WTC11 (cell line): ENCODE data around the gene OR10R2. TPM values are rescaled to one million over a fixed set of nuclear protein-coding genes. Genes with fewer than 3 reads are reported as not detected.

Experiments used
- ATAC-seq: fragments of 200-7000 bp; cut with Tn5 transposase; 2 replicates; pipeline ENCODE4 v1.10.0; 2021; ENCODE audit warnings: mild to moderate bottlenecking, moderate library complexity
- Bru-seq: library from RNA; stranded (reverse); fragments of 400-500 nt; gene quantifications from one replicate; lab custom pipeline; 2021; lab: Mats Ljungman, UMichigan
- CTCF ChIA-PET: fragments of 300-600 bp; sonication (Branson Sonifier 250); formaldehyde crosslinking; loops from one replicate; lab custom pipeline; 2021; ENCODE audit warnings: antibody characterized with exemption; lab: Charles Lee
- POLR2A ChIA-PET: fragments of 350-600 bp; sonication (Branson Sonifier 250); formaldehyde crosslinking; loops from one replicate; lab custom pipeline; 2021; ENCODE audit warnings: antibody characterized with exemption; lab: Charles Lee
- DNase-seq: peaks from one replicate; pipeline ENCODE4 v3.0.0; 2021; ENCODE audit warnings: low spot score
- H3K27ac Mint-ChIP-seq: 2 replicates; pipeline ENCODE4 v1.8.0; 2021; ENCODE audit warnings: mixed read lengths
- H3K27me3 Mint-ChIP-seq: 2 replicates; pipeline ENCODE4 v1.8.0; 2021; ENCODE audit warnings: low read depth, mild to moderate bottlenecking, moderate library complexity, mixed read lengths
- H3K36me3 Mint-ChIP-seq: 2 replicates; pipeline ENCODE4 v1.8.0; 2021; ENCODE audit warnings: mixed read lengths
- H3K4me1 Mint-ChIP-seq: 2 replicates; pipeline ENCODE4 v1.8.0; 2022; ENCODE audit warnings: mixed read lengths
- H3K4me3 Mint-ChIP-seq: 2 replicates; pipeline ENCODE4 v1.8.0; 2021; ENCODE audit warnings: mild to moderate bottlenecking, moderate library complexity, mixed read lengths
- H3K9me3 Mint-ChIP-seq: 2 replicates; pipeline ENCODE4 v1.8.0; 2021; ENCODE audit warnings: mixed read lengths
- CREB1 ChIP-seq: sonication (generic); formaldehyde crosslinking; IDR thresholded peaks from 2 replicates; pipeline ENCODE4 v1.8.0; 2023; ENCODE audit warnings: mild to moderate bottlenecking, missing genetic modification reagents
- ESRRA ChIP-seq: sonication (generic); formaldehyde crosslinking; IDR thresholded peaks from 2 replicates; pipeline ENCODE4 v1.8.1; 2022; ENCODE audit warnings: mild to moderate bottlenecking, missing genetic modification reagents, borderline replicate concordance
- FOXJ3 ChIP-seq: sonication (generic); formaldehyde crosslinking; IDR thresholded peaks from 2 replicates; pipeline ENCODE4 v1.9.0; 2021; ENCODE audit warnings: missing genetic modification reagents, mild to moderate bottlenecking, borderline replicate concordance
- FOXK1 ChIP-seq: sonication (generic); formaldehyde crosslinking; IDR thresholded peaks from 2 replicates; pipeline ENCODE4 v1.8.0; 2022; ENCODE audit warnings: mild to moderate bottlenecking, moderate library complexity, missing genetic modification reagents
- GRHL2 ChIP-seq: fragments of 250-450 bp; sonication (Bioruptor Pico); IDR thresholded peaks from 2 replicates; pipeline ENCODE4 v1.8.0; 2022; ENCODE audit warnings: mild to moderate bottlenecking, moderate library complexity; ENCODE audit not compliant: insufficient replicate concordance, severe bottlenecking
- HMGA2 ChIP-seq: fragments of 250-450 bp; sonication (Bioruptor Pico); IDR thresholded peaks from 2 replicates; pipeline ENCODE4 v1.4.0; 2021; ENCODE audit warnings: mild to moderate bottlenecking, moderate library complexity
- IRF2 ChIP-seq: sonication (generic); formaldehyde crosslinking; IDR thresholded peaks from 2 replicates; pipeline ENCODE4 v1.8.0; 2022; ENCODE audit warnings: low read depth, missing genetic modification reagents, borderline replicate concordance
- MYBL2 ChIP-seq: sonication (generic); formaldehyde crosslinking; IDR thresholded peaks from 2 replicates; pipeline ENCODE4 v1.8.1; 2023; ENCODE audit warnings: mild to moderate bottlenecking, moderate library complexity, missing genetic modification reagents
- NR2C2 ChIP-seq: sonication (generic); formaldehyde crosslinking; IDR thresholded peaks from 2 replicates; pipeline ENCODE4 v1.8.0; 2022; ENCODE audit warnings: mild to moderate bottlenecking, missing genetic modification reagents
- SP1 ChIP-seq: sonication (generic); formaldehyde crosslinking; conservative IDR thresholded peaks from 2 replicates; pipeline ENCODE4 v1.8.1; 2022; ENCODE audit warnings: missing genetic modification reagents
- TEAD1 ChIP-seq: sonication (generic); formaldehyde crosslinking; IDR thresholded peaks from 2 replicates; pipeline ENCODE4 v1.8.0; 2022; ENCODE audit warnings: mild to moderate bottlenecking, missing genetic modification reagents
- TP53 ChIP-seq: sonication (generic); formaldehyde crosslinking; IDR thresholded peaks from 2 replicates; pipeline ENCODE4 v1.8.1; 2023; ENCODE audit warnings: mild to moderate bottlenecking, missing genetic modification reagents
- long read RNA-seq, 3 experiments: library from RNA in 1 of 3; library from capped mRNA in 1 of 3; library from polyadenylated mRNA in 1 of 3; unstranded in 2 of 3; stranded (forward) in 1 of 3; transcript quantifications; one replicate each; pipeline ENCODE4 v2.0.0, GENCODE V29; 2021
- total RNA-seq: library from RNA; stranded (reverse); gene quantifications from 3 replicates; pipeline ENCODE4 v1.2.3, GENCODE V29; 2021
- TF ChIP-seq, protein P1 (sequence below): fragments of 250-450 bp; sonication (Bioruptor Pico); IDR thresholded peaks from 2 replicates; pipeline ENCODE4 v1.9.0; 2021; ENCODE audit warnings: moderate library complexity, mild to moderate bottlenecking, inconsistent platforms, borderline replicate concordance
- TF ChIP-seq, protein P2 (sequence below): sonication (generic); formaldehyde crosslinking; IDR thresholded peaks from 2 replicates; pipeline ENCODE4 v1.8.1; 2023; ENCODE audit warnings: mild to moderate bottlenecking, missing genetic modification reagents, moderate library complexity
- TF ChIP-seq, protein P3 (sequence below): fragments of 250-450 bp; sonication (Bioruptor Pico); IDR thresholded peaks from 2 replicates; pipeline ENCODE4 v1.9.0; 2021; ENCODE audit warnings: mild to moderate bottlenecking
- TF ChIP-seq, protein P4 (sequence below): sonication (generic); formaldehyde crosslinking; IDR thresholded peaks from 2 replicates; pipeline ENCODE4 v1.8.0; 2022; ENCODE audit warnings: missing genetic modification reagents
- TF ChIP-seq, protein P5 (sequence below): sonication (generic); formaldehyde crosslinking; IDR thresholded peaks from 2 replicates; pipeline ENCODE4 v1.8.1; 2022; ENCODE audit warnings: mild to moderate bottlenecking, moderate library complexity, missing genetic modification reagents
- TF ChIP-seq, protein P6 (sequence below): fragments of 200-600 bp; IDR thresholded peaks from 2 replicates; pipeline ENCODE4 v1.8.0; 2022; ENCODE audit warnings: antibody characterized with exemption

OR10R2 gene, protein sequence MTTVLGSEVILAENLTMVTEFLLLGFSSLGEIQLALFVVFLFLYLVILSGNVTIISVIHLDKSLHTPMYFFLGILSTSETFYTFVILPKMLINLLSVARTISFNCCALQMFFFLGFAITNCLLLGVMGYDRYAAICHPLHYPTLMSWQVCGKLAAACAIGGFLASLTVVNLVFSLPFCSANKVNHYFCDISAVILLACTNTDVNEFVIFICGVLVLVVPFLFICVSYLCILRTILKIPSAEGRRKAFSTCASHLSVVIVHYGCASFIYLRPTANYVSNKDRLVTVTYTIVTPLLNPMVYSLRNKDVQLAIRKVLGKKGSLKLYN
- total RNA-seq (not detected in 3 replicates), Bru-seq, nascent RNA (not detected)
- long read RNA-seq, experiment 1, result 0 reads
- long read RNA-seq, experiment 2, result 0 reads
- long read RNA-seq, experiment 3, result 0 reads

DNA sequence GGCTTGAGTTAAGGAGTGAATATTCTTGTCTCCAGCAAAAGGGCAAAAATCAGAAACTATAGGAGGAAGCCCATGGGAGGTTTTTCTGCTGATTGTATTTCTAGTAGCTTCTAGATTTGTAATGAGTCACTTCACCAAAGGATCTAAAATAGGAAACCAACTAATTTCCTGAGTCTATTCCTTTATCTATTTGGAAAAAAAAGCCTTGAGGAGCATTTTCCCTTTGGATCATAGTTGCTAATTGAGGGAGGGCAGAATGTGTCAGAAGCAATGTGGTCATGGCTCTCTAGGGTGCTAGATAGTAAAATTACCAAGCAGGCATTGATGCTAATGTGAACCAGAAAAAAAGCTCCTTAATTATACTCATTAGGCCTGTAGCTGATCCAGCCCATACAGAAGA lies at the start of gene OR10R2:
TSS of gene OR10R2 (plus strand) at position 301 of the 400 bp plus-strand sequence. CDS start 106 bp downstream, outside the sequence.
- DNase-seq, result no peak
- Mint-ChIP-seq H3K4me3 (no peak within 1 kb of the TSS), H3K27ac (no peak within 1 kb of the TSS), H3K27me3 (no peaks in the 10 kb centered on the region), H3K9me3 (no peaks in the 10 kb centered on the region), H3K36me3 (no peaks in the 10 kb centered on the region)
- TF ChIP-seq CREB1 (CRISPR knock-in tag), result no peak
- TF ChIP-seq TP53 (CRISPR knock-in tag), result no peak
- TF ChIP-seq, protein P1, sequence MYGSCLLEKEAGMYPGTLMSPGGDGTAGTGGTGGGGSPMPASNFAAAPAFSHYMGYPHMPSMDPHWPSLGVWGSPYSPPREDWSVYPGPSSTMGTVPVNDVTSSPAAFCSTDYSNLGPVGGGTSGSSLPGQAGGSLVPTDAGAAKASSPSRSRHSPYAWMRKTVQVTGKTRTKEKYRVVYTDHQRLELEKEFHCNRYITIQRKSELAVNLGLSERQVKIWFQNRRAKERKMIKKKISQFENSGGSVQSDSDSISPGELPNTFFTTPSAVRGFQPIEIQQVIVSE (CRISPR knock-in tag), result no peak
- TF ChIP-seq, protein P2, sequence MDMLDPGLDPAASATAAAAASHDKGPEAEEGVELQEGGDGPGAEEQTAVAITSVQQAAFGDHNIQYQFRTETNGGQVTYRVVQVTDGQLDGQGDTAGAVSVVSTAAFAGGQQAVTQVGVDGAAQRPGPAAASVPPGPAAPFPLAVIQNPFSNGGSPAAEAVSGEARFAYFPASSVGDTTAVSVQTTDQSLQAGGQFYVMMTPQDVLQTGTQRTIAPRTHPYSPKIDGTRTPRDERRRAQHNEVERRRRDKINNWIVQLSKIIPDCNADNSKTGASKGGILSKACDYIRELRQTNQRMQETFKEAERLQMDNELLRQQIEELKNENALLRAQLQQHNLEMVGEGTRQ (CRISPR knock-in tag), result no peak
- no peak for TF ChIP-seq IRF2 (CRISPR knock-in tag)
- TF ChIP-seq, protein P3, sequence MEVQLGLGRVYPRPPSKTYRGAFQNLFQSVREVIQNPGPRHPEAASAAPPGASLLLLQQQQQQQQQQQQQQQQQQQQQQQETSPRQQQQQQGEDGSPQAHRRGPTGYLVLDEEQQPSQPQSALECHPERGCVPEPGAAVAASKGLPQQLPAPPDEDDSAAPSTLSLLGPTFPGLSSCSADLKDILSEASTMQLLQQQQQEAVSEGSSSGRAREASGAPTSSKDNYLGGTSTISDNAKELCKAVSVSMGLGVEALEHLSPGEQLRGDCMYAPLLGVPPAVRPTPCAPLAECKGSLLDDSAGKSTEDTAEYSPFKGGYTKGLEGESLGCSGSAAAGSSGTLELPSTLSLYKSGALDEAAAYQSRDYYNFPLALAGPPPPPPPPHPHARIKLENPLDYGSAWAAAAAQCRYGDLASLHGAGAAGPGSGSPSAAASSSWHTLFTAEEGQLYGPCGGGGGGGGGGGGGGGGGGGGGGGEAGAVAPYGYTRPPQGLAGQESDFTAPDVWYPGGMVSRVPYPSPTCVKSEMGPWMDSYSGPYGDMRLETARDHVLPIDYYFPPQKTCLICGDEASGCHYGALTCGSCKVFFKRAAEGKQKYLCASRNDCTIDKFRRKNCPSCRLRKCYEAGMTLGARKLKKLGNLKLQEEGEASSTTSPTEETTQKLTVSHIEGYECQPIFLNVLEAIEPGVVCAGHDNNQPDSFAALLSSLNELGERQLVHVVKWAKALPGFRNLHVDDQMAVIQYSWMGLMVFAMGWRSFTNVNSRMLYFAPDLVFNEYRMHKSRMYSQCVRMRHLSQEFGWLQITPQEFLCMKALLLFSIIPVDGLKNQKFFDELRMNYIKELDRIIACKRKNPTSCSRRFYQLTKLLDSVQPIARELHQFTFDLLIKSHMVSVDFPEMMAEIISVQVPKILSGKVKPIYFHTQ (CRISPR knock-in tag), result no peak
- no peak for TF ChIP-seq TEAD1 (CRISPR knock-in tag)
- TF ChIP-seq, protein P4, sequence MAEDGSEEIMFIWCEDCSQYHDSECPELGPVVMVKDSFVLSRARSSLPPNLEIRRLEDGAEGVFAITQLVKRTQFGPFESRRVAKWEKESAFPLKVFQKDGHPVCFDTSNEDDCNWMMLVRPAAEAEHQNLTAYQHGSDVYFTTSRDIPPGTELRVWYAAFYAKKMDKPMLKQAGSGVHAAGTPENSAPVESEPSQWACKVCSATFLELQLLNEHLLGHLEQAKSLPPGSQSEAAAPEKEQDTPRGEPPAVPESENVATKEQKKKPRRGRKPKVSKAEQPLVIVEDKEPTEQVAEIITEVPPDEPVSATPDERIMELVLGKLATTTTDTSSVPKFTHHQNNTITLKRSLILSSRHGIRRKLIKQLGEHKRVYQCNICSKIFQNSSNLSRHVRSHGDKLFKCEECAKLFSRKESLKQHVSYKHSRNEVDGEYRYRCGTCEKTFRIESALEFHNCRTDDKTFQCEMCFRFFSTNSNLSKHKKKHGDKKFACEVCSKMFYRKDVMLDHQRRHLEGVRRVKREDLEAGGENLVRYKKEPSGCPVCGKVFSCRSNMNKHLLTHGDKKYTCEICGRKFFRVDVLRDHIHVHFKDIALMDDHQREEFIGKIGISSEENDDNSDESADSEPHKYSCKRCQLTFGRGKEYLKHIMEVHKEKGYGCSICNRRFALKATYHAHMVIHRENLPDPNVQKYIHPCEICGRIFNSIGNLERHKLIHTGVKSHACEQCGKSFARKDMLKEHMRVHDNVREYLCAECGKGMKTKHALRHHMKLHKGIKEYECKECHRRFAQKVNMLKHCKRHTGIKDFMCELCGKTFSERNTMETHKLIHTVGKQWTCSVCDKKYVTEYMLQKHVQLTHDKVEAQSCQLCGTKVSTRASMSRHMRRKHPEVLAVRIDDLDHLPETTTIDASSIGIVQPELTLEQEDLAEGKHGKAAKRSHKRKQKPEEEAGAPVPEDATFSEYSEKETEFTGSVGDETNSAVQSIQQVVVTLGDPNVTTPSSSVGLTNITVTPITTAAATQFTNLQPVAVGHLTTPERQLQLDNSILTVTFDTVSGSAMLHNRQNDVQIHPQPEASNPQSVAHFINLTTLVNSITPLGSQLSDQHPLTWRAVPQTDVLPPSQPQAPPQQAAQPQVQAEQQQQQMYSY (CRISPR knock-in tag), result no peak
- no peak for TF ChIP-seq MYBL2 (CRISPR knock-in tag)
- TF ChIP-seq FOXJ3 (CRISPR knock-in tag), result no peak
- TF ChIP-seq, protein P5, sequence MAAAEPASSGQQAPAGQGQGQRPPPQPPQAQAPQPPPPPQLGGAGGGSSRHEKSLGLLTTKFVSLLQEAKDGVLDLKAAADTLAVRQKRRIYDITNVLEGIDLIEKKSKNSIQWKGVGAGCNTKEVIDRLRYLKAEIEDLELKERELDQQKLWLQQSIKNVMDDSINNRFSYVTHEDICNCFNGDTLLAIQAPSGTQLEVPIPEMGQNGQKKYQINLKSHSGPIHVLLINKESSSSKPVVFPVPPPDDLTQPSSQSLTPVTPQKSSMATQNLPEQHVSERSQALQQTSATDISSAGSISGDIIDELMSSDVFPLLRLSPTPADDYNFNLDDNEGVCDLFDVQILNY (CRISPR knock-in tag), result no peak
- TF ChIP-seq, all 79 proteins: peak for 0
- CTCF ChIA-PET, result no interaction called here
- no peak for ATAC-seq
- POLR2A ChIA-PET, result no interaction called here
- H3K4me1 Mint-ChIP-seq, result no peaks in the 10 kb centered on the region

DNA sequence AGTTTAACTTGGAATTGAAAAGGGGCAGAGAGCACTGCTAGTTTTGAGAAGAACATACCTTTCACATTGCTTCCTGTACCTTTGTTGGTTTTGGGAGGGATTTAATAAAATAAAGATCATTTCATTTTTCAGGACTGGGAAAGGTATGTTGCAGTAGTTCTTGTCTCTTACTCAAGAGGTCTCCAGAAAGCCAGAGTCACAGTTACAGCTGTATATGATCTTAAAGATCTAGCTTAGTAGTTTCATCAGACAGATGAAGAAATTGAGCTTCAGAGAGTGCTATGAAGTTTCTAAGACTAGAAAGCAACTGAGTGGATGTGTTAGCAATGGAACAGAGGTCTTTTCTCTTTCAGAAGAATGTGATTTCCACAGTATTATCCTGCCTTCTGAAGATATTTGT lies 47.0 kb upstream of the OR10R2 start:
- CTCF ChIA-PET, result interaction anchor here (1.0 kb wide), 1 partner anchor 71 kb away, joined by 5 read pairs; no protein-coding TSS in a partner anchor
- Mint-ChIP-seq H3K27ac (no peak overlapping the region), H3K36me3 (no peaks in the 10 kb centered on the region), H3K4me1 (peaks cover 31% of the 10 kb centered on the region), H3K4me3 (no peak overlapping the region), H3K27me3 (no peaks in the 10 kb centered on the region), H3K9me3 (peaks cover 24% of the 10 kb centered on the region)
- POLR2A ChIA-PET, result no interaction called here
- DNase-seq, result no peak
- no peak for ATAC-seq
- TF ChIP-seq HMGA2 (no peak), SP1 (CRISPR knock-in tag) (no peak), GRHL2 (CRISPR knock-in tag) (no peak), FOXK1 (no peak), NR2C2 (CRISPR knock-in tag) (no peak), ESRRA (CRISPR knock-in tag) (no peak)
- TF ChIP-seq, protein P6, sequence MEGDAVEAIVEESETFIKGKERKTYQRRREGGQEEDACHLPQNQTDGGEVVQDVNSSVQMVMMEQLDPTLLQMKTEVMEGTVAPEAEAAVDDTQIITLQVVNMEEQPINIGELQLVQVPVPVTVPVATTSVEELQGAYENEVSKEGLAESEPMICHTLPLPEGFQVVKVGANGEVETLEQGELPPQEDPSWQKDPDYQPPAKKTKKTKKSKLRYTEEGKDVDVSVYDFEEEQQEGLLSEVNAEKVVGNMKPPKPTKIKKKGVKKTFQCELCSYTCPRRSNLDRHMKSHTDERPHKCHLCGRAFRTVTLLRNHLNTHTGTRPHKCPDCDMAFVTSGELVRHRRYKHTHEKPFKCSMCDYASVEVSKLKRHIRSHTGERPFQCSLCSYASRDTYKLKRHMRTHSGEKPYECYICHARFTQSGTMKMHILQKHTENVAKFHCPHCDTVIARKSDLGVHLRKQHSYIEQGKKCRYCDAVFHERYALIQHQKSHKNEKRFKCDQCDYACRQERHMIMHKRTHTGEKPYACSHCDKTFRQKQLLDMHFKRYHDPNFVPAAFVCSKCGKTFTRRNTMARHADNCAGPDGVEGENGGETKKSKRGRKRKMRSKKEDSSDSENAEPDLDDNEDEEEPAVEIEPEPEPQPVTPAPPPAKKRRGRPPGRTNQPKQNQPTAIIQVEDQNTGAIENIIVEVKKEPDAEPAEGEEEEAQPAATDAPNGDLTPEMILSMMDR, result no peak
